SK-N-SH (cell line): Measurements from ENCODE around the gene ITFG1. TPM values are rescaled to one million over a fixed set of nuclear protein-coding genes. Genes with fewer than 3 reads are reported as not detected.

Experiments
- CTCF ChIA-PET: fragments of 300-600, 350-600 bp; formaldehyde crosslinking; extraction: SDS; loops from one replicate; lab custom pipeline; 2021; lab: Yijun Ruan, JAX
- POLR2A ChIA-PET: fragments of 350-600 bp; sonication (Branson Sonifier 250); formaldehyde crosslinking; extraction: SDS; loops from one replicate; lab custom pipeline; 2020; ENCODE audit warnings: antibody characterized with exemption, inconsistent platforms; lab: Yijun Ruan, JAX
- DNase-seq: peaks from one replicate; pipeline ENCODE4 v3.0.0; 2012
- H2AFZ ChIP-seq: fragments of 200-600 bp; sonication (generic); 2 replicates; pipeline ENCODE4 v1.8.1; 2016; ENCODE audit warnings: antibody characterized with exemption, mild to moderate bottlenecking, low read depth
- H3F3A ChIP-seq: fragments of 200-600 bp; sonication (generic); replicated peaks from 2 replicates; pipeline ENCODE3; 2016; ENCODE audit warnings: antibody characterized with exemption, mild to moderate bottlenecking; ENCODE audit not compliant: insufficient read depth
- H3K27ac ChIP-seq, 2 experiments: fragments of 200-500 bp in 1 of 2; fragments of 200-600 bp in 1 of 2; sonication (Bioruptor generic) in 1 of 2; sonication (generic), shearing (Covaris generic) in 1 of 2; 2 replicates each; pipeline versions ENCODE4 v1.5.1 to v1.6.1; 2014 to 2016; ENCODE audit warnings: low read depth in 2 of 2, inconsistent platforms in 1 of 2, low read length in 1 of 2, mild to moderate bottlenecking in 1 of 2, mixed read lengths in 1 of 2
- H3K27me3 ChIP-seq: fragments of 200-600 bp; sonication (generic), shearing (Covaris generic); 2 replicates; pipeline ENCODE4 v1.6.1; 2016; ENCODE audit warnings: mixed run types; ENCODE audit not compliant: insufficient read depth
- H3K36me3 ChIP-seq, 2 experiments: fragments of 200-500 bp in 1 of 2; fragments of 200-600 bp in 1 of 2; sonication (Bioruptor generic) in 1 of 2; sonication (generic) in 1 of 2; replicated peaks in 1 of 2; 2 replicates each; pipeline versions ENCODE3 to v1.5.1; 2014 to 2016; ENCODE audit warnings: low read length in 1 of 2, mild to moderate bottlenecking in 1 of 2; ENCODE audit not compliant: insufficient read depth in 2 of 2, control insufficient read depth in 1 of 2
- H3K4me1 ChIP-seq, 2 experiments: fragments of 200-500 bp in 1 of 2; fragments of 200-600 bp in 1 of 2; sonication (Bioruptor generic) in 1 of 2; sonication (generic), shearing (Covaris generic) in 1 of 2; 2 replicates each; pipeline versions ENCODE4 v1.5.1 to v1.6.1; 2014 to 2016; ENCODE audit warnings: low read depth in 1 of 2, low read length in 1 of 2, mixed run types in 1 of 2; ENCODE audit not compliant: insufficient read depth in 2 of 2, control insufficient read depth in 1 of 2
- H3K4me2 ChIP-seq: fragments of 200-600 bp; sonication (generic), shearing (Covaris generic); 2 replicates; pipeline ENCODE4 v1.6.1; 2017; ENCODE audit warnings: mixed run types
- H3K4me3 ChIP-seq, 2 experiments: fragments of 200-500 bp in 1 of 2; fragments of 200-600 bp in 1 of 2; sonication (Bioruptor generic) in 1 of 2; sonication (generic), shearing (Covaris generic) in 1 of 2; 2 replicates each; pipeline versions ENCODE4 v1.5.1 to v1.8.1; 2014 to 2016; ENCODE audit warnings: low read depth in 2 of 2, inconsistent platforms in 1 of 2, low read length in 1 of 2, mild to moderate bottlenecking in 1 of 2, mixed read lengths in 1 of 2, moderate library complexity in 1 of 2
- H3K79me2 ChIP-seq: fragments of 200-600 bp; sonication (generic); 2 replicates; pipeline ENCODE4 v1.8.1; 2017; ENCODE audit warnings: mild to moderate bottlenecking; ENCODE audit not compliant: insufficient read depth
- H3K9ac ChIP-seq: fragments of 200-600 bp; sonication (generic); 2 replicates; pipeline ENCODE4 v1.6.1; 2017; ENCODE audit warnings: mixed run types
- H3K9me2 ChIP-seq: fragments of 200-600 bp; sonication (generic); 2 replicates; pipeline ENCODE4 v1.6.1; 2017; ENCODE audit warnings: mixed run types
- H3K9me3 ChIP-seq: fragments of 200-600 bp; sonication (generic); 2 replicates; pipeline ENCODE4 v1.6.1; 2017; ENCODE audit warnings: mixed run types, mild to moderate bottlenecking, moderate library complexity
- H4K20me1 ChIP-seq: fragments of 200-600 bp; sonication (generic); 2 replicates; pipeline ENCODE4 v1.6.1; 2017; ENCODE audit warnings: mild to moderate bottlenecking, mixed run types; ENCODE audit not compliant: insufficient read depth
- CHD2 ChIP-seq: fragments of 150-350 bp; IDR thresholded peaks from 2 replicates; pipeline ENCODE4 v1.6.1; 2018; ENCODE audit warnings: low read length; ENCODE audit not compliant: partially characterized antibody
- CTCF ChIP-seq: fragments of 200-600 bp; sonication (generic); IDR thresholded peaks from 2 replicates; pipeline ENCODE4 v1.6.1; 2017; ENCODE audit warnings: antibody characterized with exemption, mild to moderate bottlenecking, moderate library complexity
- EZH2phosphoT487 ChIP-seq: fragments of 200-600 bp; sonication (generic); IDR thresholded peaks from 2 replicates; pipeline ENCODE4 v1.6.1; 2017; ENCODE audit warnings: low read depth, mixed run types, mild to moderate bottlenecking, antibody characterized with exemption, moderate library complexity, borderline replicate concordance
- FOXJ3 ChIP-seq: sonication (generic); formaldehyde crosslinking; IDR thresholded peaks from 2 replicates; pipeline ENCODE4 v1.5.1; 2020; ENCODE audit warnings: mild to moderate bottlenecking, missing genetic modification reagents
- GABPA ChIP-seq: IDR thresholded peaks from 2 replicates; pipeline ENCODE4 v1.4.0; 2012; ENCODE audit warnings: low read depth, mild to moderate bottlenecking
- GATA2 ChIP-seq: sonication (generic); formaldehyde crosslinking; IDR thresholded peaks from 2 replicates; pipeline ENCODE4 v1.5.0; 2020; ENCODE audit warnings: mild to moderate bottlenecking, missing genetic modification reagents
- JUND ChIP-seq: IDR thresholded peaks from 2 replicates; pipeline ENCODE4 v1.4.0; 2012
- MAX ChIP-seq: IDR thresholded peaks from 2 replicates; pipeline ENCODE4 v1.4.0; 2012; ENCODE audit warnings: low read depth
- MXI1 ChIP-seq: IDR thresholded peaks from 2 replicates; pipeline ENCODE4 v1.6.1; 2012; ENCODE audit warnings: mild to moderate bottlenecking, low read depth, low read length, improper control_type of control experiment
- NFIC ChIP-seq: IDR thresholded peaks from 2 replicates; pipeline ENCODE4 v1.4.0; 2012; ENCODE audit warnings: borderline replicate concordance
- PBX3 ChIP-seq: IDR thresholded peaks from 2 replicates; pipeline ENCODE4; 2012
- RAD21 ChIP-seq: IDR thresholded peaks from 2 replicates; pipeline ENCODE4 v1.6.1; 2012; ENCODE audit warnings: mild to moderate bottlenecking, low read length
- RCOR1 ChIP-seq: fragments of 150-350 bp; IDR thresholded peaks from 2 replicates; pipeline ENCODE4 v1.6.1; 2017; ENCODE audit warnings: antibody characterized with exemption, low read length
- RFX5 ChIP-seq: IDR thresholded peaks from 2 replicates; pipeline ENCODE4 v1.6.1; 2012; ENCODE audit warnings: mild to moderate bottlenecking, improper control_type of control experiment, low read length
- SIN3A ChIP-seq: IDR thresholded peaks from 2 replicates; pipeline ENCODE4 v1.6.1; 2012; ENCODE audit warnings: low read depth, mild to moderate bottlenecking, low read length, moderate library complexity, borderline replicate concordance
- SMC3 ChIP-seq: IDR thresholded peaks from 2 replicates; pipeline ENCODE4 v1.6.1; 2012; ENCODE audit warnings: low read depth, low read length, improper control_type of control experiment
- TEAD4 ChIP-seq: IDR thresholded peaks from 2 replicates; pipeline ENCODE4 v1.4.0; 2012; ENCODE audit warnings: mild to moderate bottlenecking, borderline replicate concordance; ENCODE audit not compliant: insufficient read depth
- USF1 ChIP-seq: IDR thresholded peaks from 2 replicates; pipeline ENCODE4 v1.4.0; 2012; ENCODE audit warnings: low read depth, borderline replicate concordance
- USF2 ChIP-seq: fragments of 150-350 bp; IDR thresholded peaks from 2 replicates; pipeline ENCODE4 v1.6.1; 2017; ENCODE audit warnings: antibody characterized with exemption, low read length, low read depth, borderline replicate concordance
- YY1 ChIP-seq: IDR thresholded peaks from 2 replicates; pipeline ENCODE4 v1.4.0; 2012; ENCODE audit warnings: low read depth, mild to moderate bottlenecking
- WGBS: methylation state at CpG from one replicate; pipeline ENCODE4 v1.1.6; 2017; ENCODE audit warnings: low lambda C conversion rate; 5-methylcytosine and 5-hydroxymethylcytosine counted together
- polyA plus RNA-seq, 3 experiments: library from polyadenylated mRNA; depleted of rRNA; stranded (reverse); fragments of >200 nt; gene quantifications; 2 replicates each; pipeline ENCODE4 v1.2.3, GENCODE V29; 2012

The ITFG1 gene
- polyA plus RNA-seq, 1 of the 3 experiments (the other 2 are of a cell fraction): 48.6 TPM

GRCh38 chr16:47448830-47449575, 11.9 kb downstream of the ITFG1 start:
- H3K9ac ChIP-seq: no peak overlapping the region
- H3K27me3 ChIP-seq: no peaks in the 10 kb centered on the region
- no peaks in the 10 kb centered on the region for H3F3A ChIP-seq
- H3K4me1 ChIP-seq: peaks cover 0 to 4% of the 10 kb centered on the region in 2 experiments; a peak in 3 of 4 replicates
- no peak overlapping the region for H2AFZ ChIP-seq
- H3K9me3 ChIP-seq: no peaks in the 10 kb centered on the region
- TF ChIP-seq RFX5: no peak
- TF ChIP-seq NFIC: no peak
- TF ChIP-seq EZH2phosphoT487: no peak
- TF ChIP-seq TEAD4: no peak
- no peak for TF ChIP-seq GATA2 (CRISPR knock-in tag)
- no peak for TF ChIP-seq PBX3
- TF ChIP-seq CTCF: no peak
- no peak for TF ChIP-seq SMC3
- TF ChIP-seq GABPA: no peak
- TF ChIP-seq JUND: no peak
- no peak for TF ChIP-seq FOXJ3 (CRISPR knock-in tag)
- no peak for TF ChIP-seq SIN3A
- TF ChIP-seq USF1: no peak
- no peak for TF ChIP-seq MXI1
- TF ChIP-seq USF2: no peak
- TF ChIP-seq RAD21: no peak
- TF ChIP-seq MAX: no peak
- TF ChIP-seq CHD2: no peak
- no peak for TF ChIP-seq YY1
- no peak for TF ChIP-seq RCOR1
- H3K36me3 ChIP-seq: peaks cover 42 to 75% of the 10 kb centered on the region in 2 experiments
- H3K79me2 ChIP-seq: no peaks in the 10 kb centered on the region
- ChIA-PET CTCF (interaction anchor here (1.1 kb wide), 1 partner anchor 14 kb away, joined by 3 read pairs; no protein-coding TSS in a partner anchor), POLR2A (interaction anchor here (0.5 kb wide), 1 partner anchor 169 kb away, joined by 3 read pairs; no protein-coding TSS in a partner anchor)
- H3K4me3 ChIP-seq: no peak overlapping the region
- 90% methylated on average over 3 of the region's 3 CpGs for whole genome bisulfite sequencing
- no peaks in the 10 kb centered on the region for H4K20me1 ChIP-seq
- no peaks in the 10 kb centered on the region for H3K9me2 ChIP-seq
- H3K27ac ChIP-seq: no peak overlapping the region
- DNase-seq: no peak
- H3K4me2 ChIP-seq: no peak overlapping the region
